ENCODE data around the gene SLC2A8.

SLC2A8 gene

DNA sequence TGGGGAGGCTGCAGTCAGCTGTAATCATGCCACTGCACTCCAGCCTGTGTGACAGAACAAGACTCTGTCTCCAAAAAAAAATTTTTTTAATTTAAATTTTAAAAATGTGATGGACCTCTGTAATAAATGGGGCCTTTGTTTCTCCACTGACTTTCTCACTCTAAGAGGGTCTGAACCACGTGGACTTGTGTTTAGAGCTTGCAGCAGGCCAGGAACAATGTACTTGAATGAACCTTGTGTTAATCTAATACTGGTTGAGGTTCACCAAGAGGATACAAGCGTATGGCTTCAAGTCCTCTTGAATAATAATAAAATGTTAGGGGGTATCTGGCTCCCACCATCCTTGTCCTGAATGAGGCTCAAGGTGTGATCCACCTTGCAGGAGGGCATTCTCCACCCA is 14.4 kb upstream of the SLC2A8 start:
- no peak for DNase-seq (ENCODE audit: low spot score)

GRCh38 chr9:127384016-127384730 is 12.8 kb upstream of the SLC2A8 start:
- DNase-seq (ENCODE audit: low spot score): no peak

DNA sequence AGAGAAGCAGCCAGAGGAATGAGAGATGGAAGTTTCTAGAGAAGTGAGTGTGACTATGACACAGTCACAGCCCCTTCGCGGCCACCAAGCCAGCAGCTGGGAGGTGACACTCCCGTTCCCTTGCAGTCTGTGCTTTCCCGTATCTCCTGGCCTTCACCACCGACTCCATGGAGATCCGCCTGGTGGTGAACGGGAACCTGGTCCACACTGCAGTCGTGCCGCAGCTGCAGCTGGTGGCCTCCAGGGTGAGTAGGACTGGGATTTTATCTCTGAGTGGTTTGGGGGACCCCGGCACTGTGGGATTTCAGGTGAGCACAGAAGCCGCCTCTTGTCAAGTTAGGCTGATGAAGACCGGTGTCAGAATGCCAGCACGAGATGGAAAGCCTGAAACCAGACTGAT is 12.1 kb upstream of the SLC2A8 start:
- peak; percentile 41 for DNase-seq (ENCODE audit: low spot score)

DNA sequence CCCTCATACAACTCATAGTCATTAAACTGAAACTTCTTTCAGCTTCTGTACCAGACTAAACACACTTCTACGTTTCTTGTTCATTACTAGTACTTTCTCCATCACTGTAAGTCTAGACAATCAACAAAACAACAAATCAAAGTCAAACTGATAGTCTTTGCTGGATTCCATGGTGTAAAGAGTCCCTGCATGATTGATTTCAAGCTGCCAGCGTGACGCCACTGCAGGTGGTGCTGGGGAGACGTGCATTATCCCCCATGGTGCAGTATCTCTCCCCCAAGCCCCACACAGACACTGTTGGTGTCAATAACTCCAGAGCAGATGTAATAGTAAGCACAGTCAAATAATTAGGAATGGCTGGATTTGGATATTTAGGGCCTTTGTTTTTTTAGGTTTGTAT is 10.7 kb upstream of the SLC2A8 start:
- DNase-seq (ENCODE audit: low spot score): no peak

GRCh38 chr9:127386981-127387380 is 10.0 kb upstream of the SLC2A8 start:
- DNase-seq (ENCODE audit: low spot score): no peak

GRCh38 chr9:127388037-127388855 is 8.7 kb upstream of the SLC2A8 start:
- DNase-seq (ENCODE audit: low spot score): no peak

DNA sequence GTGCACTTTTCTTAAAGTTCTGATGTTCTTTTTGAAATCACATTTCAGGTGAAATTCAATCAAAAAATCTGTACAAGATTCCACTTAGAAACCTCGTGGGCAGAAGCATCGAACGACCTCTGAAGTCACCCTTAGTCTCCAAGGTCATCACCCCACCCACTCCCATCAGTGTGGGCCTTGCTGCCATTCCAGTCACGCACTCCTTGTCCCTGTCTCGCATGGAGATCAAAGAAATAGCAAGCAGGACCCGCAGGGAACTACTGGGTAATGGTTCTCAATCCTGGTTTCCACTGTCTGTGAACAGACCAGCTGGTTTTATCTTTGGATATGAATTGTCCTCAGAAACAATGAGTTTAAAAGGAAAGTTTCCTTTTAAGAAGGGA is 8.1 kb upstream of the SLC2A8 start:
- no peak for DNase-seq (ENCODE audit: low spot score)

- DNase-seq (ENCODE audit: low spot score): no peak
These were observed 7.4 kb upstream of the SLC2A8 start for GRCh38 chr9:127389381-127390247.

DNA sequence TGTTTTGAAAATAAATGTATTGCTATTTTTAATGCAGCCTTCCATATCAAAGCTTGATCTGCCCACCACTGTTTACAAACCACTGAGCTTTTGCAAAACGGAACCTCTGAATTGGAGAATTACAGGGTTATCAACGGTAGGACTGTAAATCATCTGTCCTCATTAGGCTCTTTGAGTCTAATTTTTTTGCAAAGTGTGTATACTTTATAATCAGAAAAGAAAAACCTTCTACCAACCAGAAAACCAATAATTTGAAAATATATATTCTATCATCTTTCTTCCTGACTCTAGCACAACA is 6.8 kb upstream of the SLC2A8 start:
- no peak for DNase-seq (ENCODE audit: low spot score)

- DNase-seq (ENCODE audit: low spot score): no peak
These were observed 6.4 kb upstream of the SLC2A8 start for GRCh38 chr9:127390563-127390962.

GRCh38 chr9:127392166-127392565 is 4.8 kb upstream of the SLC2A8 start:
- DNase-seq (ENCODE audit: low spot score): no peak

GRCh38 chr9:127392976-127393375 is 4.0 kb upstream of the SLC2A8 start:
- DNase-seq (ENCODE audit: low spot score): no peak

- DNase-seq (ENCODE audit: low spot score): no peak
These were observed 3.3 kb upstream of the SLC2A8 start for GRCh38 chr9:127393645-127394044.

DNA sequence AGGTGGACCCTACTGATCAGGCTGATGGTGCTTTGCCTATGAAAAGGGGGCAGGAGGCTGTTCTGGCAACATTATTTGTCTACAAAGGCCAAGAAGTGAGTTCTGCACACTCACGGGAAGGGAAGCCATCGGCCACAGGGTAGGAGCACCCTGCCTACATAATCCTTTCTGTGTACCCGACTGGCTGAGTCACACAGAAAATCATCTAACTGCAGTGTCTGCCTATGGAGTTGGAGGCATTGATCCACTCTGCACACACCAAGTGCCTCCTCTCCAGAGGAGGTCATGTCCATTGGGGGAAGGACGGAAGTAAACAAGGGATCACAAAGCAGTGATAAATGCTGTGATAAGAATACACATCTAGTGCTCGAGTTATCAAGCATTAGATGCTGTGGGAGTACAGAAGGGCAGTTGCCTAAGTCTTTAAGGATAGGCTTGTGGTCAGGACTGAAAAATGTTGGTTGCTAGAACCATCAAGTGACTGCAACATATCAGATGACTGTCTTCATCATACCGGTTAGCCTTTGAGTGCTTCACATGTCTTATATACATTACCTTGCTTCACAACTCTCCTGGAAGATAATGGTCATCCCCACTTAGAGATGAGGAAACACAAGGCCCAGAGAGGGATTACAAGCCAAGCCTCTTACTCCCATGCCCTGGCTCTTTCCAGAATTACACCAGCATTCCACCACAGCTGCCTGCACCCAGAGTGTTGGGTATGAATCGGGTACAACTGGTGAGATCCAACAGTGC is 1.3 kb upstream of the SLC2A8 start:
- no peak for DNase-seq (ENCODE audit: low spot score)

DNA sequence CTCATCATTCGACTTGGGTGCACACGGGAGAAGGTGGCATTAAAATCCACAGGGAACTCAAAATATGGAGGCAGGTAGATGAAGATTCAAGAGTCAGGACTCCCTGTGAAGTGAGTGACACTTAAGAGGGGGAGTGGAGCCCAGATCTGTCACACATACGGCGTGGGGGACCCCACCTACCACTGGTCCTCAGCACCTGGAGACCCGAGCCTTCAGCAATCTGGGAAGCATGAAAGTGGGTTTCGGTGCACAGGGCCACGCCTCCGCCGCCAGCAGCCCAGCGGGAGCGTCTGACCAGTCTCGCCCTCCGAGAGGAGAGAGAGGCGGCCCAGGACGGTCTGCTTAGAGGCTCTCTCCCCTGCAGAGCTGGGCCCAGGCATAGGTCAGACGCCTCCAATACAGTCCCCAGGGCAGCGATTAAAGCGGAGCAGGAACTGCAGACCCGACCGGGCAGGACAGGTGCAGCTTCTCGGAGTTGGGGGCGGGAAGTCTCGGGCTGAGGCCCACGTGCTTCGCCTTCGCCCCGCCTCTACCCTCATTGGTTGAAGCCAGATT is 639 bp upstream of the SLC2A8 start:
- DNase-seq (ENCODE audit: low spot score): peak; percentile 96

DNA sequence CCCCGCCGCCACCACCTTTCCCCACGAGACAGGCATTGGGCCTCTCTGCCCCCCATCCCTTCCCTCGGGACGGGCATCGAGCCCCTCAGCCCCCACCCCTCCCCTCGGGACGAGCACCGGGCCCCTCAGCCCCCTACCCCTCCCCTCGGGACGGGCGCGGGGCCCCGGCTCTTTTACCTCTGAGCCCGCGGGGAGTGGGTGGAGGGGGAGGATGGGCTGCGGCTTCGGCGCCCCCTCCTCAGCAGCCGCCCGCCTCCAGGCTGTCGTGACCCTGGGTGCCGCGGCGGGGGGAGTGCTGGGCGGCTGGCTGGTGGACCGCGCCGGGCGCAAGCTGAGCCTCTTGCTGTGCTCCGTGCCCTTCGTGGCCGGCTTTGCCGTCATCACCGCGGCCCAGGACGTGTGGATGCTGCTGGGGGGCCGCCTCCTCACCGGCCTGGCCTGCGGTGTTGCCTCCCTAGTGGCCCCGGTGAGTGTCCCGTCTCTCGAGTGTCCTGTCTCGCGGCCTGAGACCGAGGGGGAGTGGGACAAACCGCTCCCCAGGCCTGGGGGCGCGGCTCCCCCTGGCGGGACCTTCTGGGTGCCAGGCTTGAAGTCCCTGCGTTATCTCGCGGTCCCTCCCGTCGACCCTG is 791 bp downstream of the SLC2A8 start:
- peak; percentile 49 for DNase-seq (ENCODE audit: low spot score)

- DNase-seq (ENCODE audit: low spot score): no peak
These were observed 1.3 kb downstream of the SLC2A8 start for GRCh38 chr9:127398275-127398647.

DNA sequence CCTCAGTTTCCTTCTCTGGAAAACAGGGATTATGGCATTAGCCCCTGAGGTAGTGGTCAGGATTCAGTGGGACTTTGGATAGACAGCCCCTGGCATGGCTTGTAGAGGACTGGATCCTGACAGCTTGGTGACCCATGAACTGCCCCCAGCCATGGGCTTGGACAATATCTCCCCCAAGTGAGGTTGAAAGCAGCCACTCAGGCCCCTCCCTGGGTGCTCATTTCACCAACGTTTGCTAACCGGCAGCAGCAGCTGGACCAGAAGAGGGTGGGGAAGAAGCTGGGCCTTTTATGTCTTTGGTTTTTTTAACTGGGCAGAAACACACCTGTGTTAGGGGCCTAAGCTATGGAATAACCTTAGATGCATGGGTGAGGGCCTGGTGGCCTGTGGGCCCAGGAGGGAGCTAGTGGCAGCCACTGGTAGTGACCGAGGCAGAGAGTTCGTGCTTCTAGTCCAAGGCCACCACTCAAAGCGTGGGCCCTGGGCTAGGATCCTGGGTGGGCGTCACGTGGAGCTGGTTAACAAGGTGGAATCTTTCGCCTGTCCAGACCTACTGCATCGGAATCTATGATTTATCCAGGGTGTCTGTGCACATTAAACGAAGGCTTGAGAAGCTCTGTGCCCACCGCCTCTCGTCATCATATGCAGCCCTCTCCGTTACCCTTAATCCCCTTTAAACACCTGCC is 1.9 kb downstream of the SLC2A8 start:
- no peak for DNase-seq (ENCODE audit: low spot score)

DNA sequence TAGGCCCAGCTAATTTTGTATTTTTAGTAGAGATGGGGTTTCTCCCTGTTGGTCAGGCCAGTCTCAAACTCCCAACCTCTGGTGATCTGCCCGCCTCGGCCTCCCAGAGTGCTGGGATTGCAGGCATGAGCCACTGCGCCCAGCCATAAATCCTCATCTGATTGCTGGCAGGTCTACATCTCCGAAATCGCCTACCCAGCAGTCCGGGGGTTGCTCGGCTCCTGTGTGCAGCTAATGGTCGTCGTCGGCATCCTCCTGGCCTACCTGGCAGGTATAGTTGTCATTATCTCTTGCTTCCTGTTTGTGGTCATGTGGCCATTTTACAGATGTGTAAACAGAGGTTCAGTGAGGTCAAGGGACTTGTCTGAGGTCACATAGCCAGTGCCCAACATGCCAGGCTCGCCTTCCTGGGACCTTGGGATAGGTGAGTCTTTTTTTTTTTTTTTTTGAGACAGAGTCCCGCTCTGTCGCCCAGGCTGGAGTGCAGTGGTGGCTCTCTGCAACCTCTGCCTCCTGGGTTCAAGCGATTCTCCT is 2.8 kb downstream of the SLC2A8 start:
- no peak for DNase-seq (ENCODE audit: low spot score)

GRCh38 chr9:127402401-127403090 is 5.6 kb downstream of the SLC2A8 start:
- no peak for DNase-seq (ENCODE audit: low spot score)

All from iPS-NIHi11 (cell line).